GM19324 (cell line): Measurements from ENCODE around the gene LRRC28.
"Not testable (repeated sequence)": the region's sequence is repeated elsewhere in the genome, so short reads cannot be mapped to it uniquely, and the experiment has no call there.

Source experiments
- ATAC-seq: cut with Tn5 transposase; IDR thresholded peaks from one replicate; pipeline ENCODE4 v1.9.1; 2021; ENCODE audit warnings: mild to moderate bottlenecking, moderate library complexity; ENCODE audit not compliant: unreplicated experiment, low FRiP score

LRRC28 gene

DNA sequence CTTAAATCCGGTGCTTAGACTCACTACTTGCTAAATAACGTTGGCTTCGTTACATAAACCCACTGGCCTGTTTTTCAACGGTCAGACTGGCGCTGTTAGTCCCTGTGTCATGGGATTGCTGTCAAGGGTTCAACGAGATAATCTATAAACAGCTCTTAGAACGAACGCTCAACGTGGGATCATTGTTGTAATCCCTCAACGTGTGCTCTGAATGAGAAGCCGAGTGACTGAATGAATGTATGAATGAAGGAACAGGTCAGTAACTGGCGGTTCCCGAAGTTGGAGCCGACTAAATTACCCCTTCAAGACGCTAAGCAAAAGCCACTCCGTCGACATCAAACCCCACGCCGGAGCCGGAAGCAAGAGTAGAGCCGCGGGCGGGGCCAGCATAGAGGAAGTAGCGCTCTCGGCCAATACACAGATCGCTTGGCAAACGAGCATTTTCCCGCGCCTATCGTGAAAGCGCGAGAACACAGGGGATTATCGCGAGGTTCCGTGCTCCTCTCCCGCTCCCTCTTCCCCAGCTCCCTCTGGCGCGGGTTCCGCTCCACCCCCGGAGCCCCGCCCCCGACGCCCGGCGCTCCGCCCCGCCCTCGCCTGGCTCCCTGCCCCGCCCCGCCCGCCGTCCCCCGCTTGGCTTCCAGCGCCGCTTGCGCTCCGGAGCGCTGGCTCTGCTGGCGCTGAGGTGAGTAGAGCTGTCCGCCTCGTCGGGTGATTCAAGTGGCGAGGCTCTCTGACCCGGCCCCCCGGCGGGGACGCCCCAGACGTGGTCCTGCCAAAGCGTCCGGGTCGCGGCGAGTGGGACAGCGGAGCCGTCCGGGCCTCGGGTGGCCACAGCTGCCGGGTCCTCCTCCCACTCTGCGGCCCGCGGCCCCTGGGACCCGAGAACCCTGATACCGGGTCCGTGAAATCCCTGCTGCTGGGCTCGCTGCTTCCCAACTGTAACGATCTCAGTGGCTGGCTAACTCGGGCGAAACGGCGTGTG, at the start of gene LRRC28:
TSS of gene LRRC28 (plus strand) at position 625 of the 985 bp plus-strand sequence. CDS start 4,477 bp downstream, outside the sequence.
- peak; percentile 97 for ATAC-seq

DNA sequence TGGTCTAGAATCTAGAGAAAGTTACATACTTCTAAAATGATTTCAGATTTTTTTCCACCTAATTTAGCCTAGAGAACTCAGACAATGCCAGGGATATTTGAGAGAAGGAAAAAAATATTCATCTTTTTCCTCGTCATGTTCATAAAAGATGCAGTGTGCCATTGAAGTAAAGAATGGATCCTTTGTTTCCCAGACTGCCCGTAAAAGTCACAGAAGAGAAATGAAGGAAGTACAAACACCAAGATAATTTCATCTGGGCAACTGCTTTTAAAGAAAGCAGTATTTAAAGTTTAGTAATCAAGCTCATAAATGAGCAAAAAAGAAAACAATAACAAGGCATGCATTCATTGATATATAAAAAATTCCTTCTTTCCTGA, 49.1 kb upstream of the LRRC28 start:
- no peak for ATAC-seq

DNA sequence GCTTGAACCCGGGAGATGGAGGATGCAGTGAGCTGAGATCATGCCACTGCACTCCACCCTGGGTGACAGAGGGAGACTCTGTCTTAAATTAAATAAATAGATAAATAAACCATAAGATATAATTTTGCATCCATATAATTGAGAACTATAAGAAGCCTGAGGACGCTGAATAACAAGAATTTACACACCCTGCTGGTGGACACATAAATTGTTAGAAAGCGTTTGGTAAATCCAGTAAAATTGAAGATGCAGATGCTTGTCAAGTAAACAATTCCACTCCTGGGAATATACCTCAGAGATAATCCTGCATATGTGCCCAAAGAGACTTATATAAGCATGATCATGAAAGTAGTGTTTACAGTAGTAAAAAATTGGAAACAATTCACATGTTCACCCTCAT, 43.6 kb upstream of the LRRC28 start:
- no peak for ATAC-seq

DNA sequence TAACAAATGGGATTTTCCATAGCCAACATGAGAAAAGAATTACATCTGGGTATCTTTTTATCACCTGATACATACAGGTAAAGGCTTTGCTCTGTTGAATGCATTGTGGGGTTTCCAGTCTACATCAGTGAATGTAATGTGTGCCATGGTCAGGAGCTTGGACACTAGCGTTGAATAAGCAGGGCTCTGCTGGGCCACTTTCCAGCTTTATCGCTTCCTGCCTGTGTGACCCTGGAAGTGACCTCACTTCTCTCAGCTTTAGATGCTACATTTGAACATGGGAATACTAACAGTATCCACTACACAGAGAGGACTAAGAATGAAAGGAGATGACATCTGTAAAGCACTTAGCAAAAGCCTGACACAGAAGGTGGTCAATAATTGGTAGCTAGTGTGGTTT, 42.0 kb upstream of the LRRC28 start:
- no peak for ATAC-seq

DNA sequence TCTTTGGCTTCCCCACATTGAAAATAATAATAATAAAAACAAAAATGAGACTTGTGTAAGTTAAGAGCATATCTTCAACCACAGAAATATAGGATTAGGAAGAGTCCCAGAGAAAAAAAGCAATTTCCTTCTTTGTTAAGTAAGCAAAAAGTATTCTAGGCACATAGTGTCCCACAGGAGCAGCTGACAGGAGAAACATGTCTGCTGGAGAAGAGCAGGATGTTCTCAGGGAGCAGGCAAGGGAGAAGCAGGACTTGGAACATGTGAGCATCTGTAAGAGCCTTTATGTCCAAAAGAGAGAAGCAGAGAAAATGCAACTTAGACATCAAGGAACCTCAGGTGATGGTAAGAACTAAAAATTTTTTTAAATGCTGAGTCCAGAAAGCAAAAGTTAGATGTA, 40.9 kb upstream of the LRRC28 start:
- no peak for ATAC-seq

DNA sequence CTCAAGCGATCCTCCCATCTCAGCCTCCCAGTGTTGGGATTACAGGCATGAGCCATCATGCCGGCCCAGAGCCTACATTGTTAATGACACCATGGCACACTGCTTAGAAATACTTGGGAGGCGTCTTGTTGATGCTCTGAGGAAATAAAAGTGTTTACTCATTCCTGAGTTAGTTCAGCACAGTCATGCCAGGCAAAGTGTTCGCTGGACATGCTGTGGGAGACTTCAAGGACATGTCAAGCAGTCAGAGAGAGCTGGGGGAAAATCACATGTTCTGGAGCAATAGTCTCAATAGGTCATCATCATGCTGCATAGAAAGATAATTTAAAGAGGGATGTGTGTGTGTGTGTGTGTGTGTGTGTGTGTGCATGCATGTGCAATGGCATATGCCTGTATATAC, 39.4 kb upstream of the LRRC28 start:
- no peak for ATAC-seq

DNA sequence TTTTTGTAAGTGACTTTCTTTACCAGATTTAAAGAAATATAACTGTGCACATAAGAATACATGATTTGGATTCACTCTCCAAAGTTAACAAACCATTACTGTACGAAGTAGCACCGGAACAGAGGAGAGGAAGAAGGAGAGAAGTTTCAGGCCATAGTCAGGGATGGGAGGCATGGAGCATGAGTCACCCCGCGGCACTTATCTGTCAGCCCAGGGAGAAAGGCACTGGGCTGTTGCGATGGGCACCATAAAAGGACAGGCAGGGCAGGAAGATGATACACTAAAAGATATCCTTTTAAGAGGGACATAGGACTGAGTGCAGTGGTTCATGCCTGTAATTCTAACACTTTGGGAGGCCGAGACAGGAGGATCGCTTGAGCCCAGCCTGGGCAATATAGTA, 38.9 kb upstream of the LRRC28 start:
- ATAC-seq = no peak

DNA sequence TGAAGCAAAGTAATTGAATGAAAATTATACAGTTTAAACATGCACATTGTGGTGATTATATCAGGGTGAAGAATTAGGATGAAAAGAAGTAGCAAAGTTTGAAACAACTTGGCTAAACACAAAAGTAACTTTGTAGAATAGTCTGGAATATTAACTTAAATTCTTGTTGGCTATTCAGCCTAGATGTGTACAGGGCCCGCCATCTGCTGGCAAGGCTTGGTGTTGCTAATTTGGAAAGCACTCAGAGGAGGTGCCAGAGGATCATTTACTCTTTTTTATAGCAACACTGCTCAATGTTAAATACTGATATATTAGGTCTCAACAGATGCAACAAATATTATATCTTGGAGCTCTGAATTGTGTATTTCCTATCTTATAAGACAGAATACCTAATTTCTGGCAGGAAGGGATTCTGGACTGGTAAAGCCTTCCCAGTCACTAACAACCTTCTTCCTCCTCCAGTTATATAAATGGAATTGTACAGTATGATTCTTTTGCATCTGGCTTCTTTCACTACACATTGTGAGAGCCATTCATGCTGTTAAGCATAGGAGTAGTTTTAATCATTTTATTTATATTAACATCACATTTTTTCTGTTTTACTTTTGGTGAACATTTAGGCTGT, 38.0 kb upstream of the LRRC28 start:
- ATAC-seq = peak; percentile 46

DNA sequence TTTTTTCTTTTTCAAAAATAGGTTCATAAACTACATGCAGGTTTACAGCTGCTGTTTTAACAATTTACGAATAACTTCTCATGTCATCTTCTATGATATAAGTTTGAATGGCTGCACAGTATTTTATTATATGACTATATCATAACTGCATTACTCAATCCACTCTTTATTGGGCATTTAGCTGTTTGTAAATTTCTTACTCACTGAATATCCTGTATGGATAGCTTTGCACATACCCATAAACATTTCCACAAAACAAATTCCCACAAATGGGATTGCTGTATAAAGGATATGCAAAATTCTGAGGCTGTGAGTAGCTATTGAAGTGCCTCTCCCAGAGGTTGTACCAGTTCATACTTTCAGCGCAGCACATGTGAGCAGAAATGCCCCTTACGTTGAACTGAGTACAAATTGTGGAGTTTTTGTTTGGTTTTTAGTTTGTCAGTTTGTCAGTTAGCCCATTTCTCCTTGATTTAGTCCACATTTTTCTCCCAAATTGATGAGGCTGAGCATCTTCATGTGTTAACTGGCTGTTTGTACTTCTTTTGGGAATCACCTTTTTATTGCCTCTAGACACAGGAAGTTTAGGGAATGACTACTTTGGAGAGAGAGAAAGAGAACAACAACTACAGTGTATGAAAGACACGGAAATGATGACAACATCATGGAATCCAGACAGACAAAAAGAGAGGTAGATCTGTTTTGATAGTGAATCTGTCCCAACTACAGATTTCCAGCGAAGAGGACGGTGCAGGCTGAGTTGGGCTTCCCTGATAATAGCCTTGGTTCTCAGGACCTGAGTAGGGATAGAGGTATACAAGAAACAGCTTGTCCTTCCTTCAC, 26.7 kb upstream of the LRRC28 start:
- no peak for ATAC-seq

DNA sequence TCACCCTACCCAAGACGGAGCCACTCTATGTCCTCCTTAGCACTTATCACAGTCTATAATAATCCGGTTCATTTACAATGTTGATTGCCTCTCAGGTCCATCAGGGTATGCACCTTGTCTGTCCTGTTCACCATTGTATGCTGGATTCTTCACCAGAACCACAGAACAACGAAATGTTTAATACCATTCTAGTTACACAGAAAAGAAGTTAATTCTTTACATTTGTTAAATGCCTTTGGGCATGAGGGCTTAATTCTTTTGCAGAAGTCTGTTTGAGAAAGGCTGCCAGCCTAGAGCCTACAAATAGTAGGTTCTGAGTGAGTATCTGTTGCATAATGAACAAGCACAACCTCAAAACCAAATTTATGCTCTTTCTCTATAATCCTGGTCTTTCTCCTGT, 24.5 kb upstream of the LRRC28 start:
- ATAC-seq = no peak

DNA sequence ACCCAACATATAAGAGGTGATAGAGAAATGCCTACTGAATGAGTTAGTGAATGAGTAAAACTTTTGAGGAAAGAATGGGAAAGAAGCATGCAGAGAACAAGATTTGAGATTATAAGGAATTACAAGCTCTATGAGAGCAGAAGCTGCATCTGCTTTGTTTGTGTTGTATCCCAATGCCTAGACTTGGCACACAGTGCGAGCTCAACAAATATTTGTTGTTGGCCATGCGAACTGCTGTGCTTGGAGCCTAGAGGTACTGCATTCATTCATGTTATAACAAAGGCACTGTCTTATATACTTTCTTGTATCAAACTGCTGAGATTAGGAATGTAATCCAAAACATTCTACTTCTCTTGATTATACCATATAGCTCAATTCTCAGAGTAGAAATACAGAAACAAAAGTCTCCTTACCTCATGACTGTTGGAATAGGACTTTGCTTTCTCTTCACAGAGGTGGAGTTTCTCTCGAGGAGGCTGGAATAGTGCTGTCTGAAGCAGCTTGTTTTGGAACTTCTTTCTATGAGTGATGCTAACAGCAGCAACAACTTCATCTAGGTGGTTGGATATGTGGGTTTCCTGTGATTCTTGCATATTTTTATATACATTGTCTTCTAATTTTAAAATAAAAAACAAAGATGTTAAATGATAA, 23.0 kb upstream of the LRRC28 start:
- ATAC-seq = no peak

DNA sequence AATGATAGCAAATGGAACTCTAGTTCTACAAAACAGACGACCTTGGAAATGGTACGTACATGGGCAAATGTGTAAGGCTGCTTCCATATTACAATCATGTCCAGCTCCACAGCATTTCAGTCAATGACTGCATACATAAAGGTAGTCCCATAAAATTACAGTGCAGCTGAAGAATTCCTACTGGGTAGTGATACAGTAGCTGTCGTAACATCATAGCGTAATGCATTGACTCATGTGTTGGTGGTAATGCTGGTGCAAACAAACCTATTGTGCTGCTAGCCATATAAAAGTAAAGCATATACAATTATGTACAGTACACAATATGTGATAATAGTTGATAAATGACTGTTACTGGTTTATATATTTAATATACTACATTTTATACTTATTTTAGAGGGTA, 20.4 kb upstream of the LRRC28 start:
- ATAC-seq = no peak

DNA sequence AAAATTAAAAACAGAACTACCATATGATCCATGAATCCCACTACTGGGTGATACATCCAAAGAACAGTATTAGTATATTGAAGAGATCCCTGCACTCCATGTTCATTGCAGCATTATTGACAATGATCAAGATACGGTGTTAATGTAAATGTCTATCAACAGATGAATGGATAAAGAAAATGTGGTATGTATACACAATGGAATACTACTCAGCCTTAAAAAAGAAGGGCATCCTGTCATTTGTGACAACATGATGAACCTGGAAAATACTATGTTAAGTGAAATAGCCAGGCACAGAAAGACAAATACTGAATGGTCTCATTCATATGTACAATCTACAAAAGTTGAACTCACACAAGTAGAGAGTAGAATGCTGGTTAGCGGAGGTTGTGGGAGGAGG, 18.5 kb upstream of the LRRC28 start:
- no peak for ATAC-seq

DNA sequence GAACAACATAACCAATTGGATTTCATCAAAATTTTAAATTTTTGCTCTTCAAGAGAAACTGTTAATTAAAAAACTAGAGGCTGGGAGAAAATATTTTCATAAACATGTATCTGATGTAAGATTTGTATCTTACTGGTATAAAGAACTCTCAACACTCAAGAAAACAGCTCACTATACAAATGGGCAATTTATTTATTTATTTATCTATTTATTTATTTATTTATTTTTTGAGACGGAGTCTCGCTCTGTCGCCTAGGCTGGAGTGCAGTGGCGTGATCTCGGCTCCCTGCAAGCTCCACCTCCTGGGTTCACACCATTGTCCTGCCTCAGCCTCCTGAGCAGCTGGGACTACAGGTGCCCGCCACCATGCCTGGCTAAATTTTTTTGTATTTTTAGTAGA, 17.1 kb upstream of the LRRC28 start:
- ATAC-seq = not testable (repeated sequence)

DNA sequence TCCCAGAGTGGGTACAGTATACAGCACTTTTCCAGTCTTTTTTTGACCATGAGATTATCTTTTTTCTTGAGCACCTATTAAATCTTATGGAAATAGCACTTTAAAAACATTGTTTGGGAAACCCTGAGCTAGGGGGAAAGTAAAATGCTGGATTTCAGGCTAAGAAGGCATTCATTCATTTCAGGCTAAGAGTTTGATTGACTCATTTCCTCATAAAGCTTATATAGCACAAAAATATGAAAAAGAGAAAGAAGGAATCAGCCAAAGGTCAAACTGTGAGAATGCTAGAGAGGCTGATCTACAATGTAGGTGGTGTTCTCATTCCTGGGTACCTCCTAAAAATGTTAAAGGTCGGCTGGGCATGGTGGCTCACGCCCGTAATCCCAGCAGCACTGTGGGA, 12.4 kb upstream of the LRRC28 start:
- no peak for ATAC-seq

DNA sequence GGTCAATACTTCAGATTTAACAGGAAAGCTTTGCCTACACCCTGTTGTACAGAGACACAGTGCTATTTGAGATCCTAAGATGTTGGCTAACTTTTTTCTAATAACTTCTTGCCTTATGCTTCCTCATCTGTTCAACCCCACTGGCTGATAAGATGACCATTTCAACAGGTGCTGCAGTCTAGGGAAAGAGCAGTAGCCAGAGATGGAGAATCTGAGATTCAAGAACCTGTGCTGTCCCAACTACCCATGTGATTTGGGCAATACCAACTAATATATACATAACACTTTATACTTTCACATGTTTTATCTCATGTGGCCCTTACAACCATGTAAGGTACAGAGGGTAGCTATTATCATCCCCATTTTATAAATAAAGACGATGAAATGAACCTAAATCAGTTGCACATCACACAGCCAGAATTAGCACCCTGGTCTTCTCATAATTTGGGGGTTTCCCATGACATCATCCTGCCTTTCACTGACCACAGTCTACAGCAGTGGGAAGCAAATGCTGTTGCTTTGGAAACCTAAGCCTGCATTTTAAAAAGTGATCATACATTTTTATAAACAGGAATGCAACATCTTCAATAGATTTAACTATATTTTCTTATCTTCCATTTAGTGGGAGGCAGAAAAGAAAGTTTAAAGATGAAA, 11.6 kb upstream of the LRRC28 start:
- ATAC-seq = peak; percentile 82

DNA sequence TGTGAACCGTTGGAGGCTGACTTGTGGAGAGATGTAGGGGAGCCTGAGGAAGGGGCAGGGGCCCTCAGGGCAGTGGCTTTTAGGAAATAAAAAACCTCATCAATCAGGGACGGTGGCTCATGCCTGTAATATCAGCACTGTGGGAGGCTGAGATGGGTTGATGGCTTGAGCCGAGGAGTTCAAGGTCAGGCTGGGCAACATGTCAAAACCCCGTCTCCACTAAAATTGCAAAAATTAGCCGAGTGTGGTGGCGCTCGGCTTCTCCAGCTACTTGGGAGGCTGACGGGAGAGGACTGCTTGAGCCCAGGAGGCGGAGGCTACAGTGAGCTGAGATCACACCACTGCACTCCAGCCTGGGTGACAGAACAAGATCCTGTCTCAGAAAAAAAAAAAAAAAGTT, 9.5 kb upstream of the LRRC28 start:
- no peak for ATAC-seq

DNA sequence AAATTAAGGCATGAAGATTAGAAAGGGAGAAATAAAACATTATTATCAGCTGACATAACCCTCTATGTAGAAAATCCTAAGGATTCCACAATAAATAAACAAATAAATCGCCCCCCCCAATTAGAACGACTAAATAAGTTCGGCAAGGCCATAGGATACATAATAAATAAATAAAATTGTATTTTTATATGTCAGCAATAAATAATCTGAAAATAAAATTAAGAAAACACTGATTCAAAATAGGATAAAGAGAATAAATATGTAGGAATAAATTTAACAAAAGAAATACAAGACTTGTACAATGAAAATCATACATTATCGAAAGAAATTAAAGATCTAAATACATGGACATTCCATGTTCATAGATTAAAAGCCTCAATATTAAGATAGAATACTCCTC, 7.0 kb upstream of the LRRC28 start:
- no peak for ATAC-seq

DNA sequence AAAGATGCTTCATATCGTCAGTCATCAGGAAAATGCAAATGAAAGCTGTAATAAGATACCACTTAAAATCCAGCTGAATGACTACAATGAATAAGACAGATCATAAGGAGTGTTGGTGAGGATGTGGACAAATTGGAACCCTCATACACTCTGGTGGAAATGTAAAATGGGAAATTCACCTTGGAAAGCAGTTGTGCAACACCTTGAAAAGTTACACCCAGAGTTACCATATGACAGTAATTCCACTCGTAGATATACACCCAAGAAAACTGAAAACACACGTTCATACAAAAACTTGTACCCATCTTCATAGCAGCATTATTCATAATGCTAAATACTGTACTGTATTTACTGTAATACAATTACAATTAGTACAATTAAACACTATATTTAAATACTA, 4.2 kb upstream of the LRRC28 start:
- ATAC-seq = no peak
